Activated naive CD4-positive, alpha-beta T cell treated with anti-CD3 and anti-CD28 coated beads, Interleukin-2, amount 10 ng/mL, durations not matched to agents 7 days and 5 days (primary cell): ENCODE results near the gene INSRR.

Source experiments
- CTCF ChIA-PET: fragments of 350-600 bp; sonication (Branson Sonifier 250); formaldehyde crosslinking; loops from one replicate; lab custom pipeline; 2021; ENCODE audit warnings: antibody characterized with exemption; lab: Charles Lee
- DNase-seq: peaks from one replicate; pipeline ENCODE4 v3.0.0-alpha.2; 2020
- H3K27ac Mint-ChIP-seq: one replicate; pipeline ENCODE4 v1.8.0; 2021; ENCODE audit warnings: mild to moderate bottlenecking, moderate library complexity, mixed read lengths
- H3K27me3 Mint-ChIP-seq: one replicate; pipeline ENCODE4 v1.8.0; 2021; ENCODE audit warnings: mild to moderate bottlenecking, mixed read lengths
- H3K36me3 Mint-ChIP-seq: one replicate; pipeline ENCODE4 v1.8.0; 2021; ENCODE audit warnings: mixed read lengths
- H3K4me1 Mint-ChIP-seq: one replicate; pipeline ENCODE4 v1.8.0; 2021; ENCODE audit warnings: mixed read lengths
- H3K4me3 Mint-ChIP-seq: one replicate; pipeline ENCODE4 v1.8.0; 2021; ENCODE audit warnings: mild to moderate bottlenecking, moderate library complexity, mixed read lengths
- H3K9me3 Mint-ChIP-seq: one replicate; pipeline ENCODE4 v1.8.0; 2021; ENCODE audit warnings: mixed read lengths

Gene INSRR

GRCh38 chr1:156807627-156808026, 51.3 kb downstream of the INSRR start:
- peaks cover 57% of the 10 kb centered on the region for H3K4me1 Mint-ChIP-seq

DNA sequence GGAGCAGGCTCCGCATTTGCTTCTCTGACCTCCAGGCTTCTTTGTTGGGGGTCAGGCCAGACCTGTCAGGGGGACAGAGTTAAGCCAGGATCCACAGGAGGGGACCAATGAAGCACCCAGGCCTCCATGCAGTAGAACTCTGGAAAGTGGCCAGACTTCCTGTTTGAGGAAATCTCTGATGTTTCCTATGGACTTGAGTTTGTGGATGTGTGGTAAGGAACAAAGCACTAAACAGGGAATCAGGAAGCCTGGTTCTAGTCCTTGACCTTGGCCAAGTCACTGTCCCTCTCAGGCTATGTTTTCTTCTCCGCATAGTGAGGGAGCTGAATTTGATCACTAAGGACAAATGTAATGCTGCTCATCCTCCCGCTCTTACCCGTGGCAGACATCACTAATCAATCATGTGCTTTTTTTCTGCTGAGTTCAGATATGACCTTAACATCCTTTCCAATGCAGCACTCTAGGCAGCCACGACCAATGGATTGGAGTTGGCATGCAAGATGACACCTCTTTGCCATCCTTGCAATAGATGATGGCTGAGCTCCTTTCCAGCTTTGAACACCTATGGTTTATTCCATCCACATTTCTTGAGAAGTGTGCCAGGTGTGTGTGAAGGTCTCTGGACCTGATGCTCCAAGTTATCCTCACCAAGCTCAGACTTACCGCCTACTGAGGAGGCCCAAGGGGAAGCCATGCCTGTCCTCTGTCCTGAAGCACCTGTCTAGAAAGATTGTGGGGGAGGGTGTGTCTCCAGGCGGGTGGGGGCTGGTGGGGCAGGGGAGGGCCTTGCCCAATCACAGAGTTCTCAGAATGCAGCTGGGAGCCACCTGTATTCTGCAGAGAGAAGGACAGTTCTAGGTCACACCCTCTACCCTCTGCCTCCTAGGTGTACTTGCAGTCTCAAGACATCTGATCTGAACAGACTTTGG, 52.1 kb downstream of the INSRR start:
- Mint-ChIP-seq H3K27me3 (no peaks in the 10 kb centered on the region), H3K4me1 (peaks cover 49% of the 10 kb centered on the region), H3K27ac (no peak overlapping the region), H3K9me3 (no peaks in the 10 kb centered on the region), H3K4me3 (no peak overlapping the region), H3K36me3 (peaks cover 39% of the 10 kb centered on the region)
- CTCF ChIA-PET = interaction anchor here (1.0 to 7.0 kb wide), 7 partner anchors 10 to 83 kb away, joined by 4 to 47 read pairs (median 9); partner anchors contain the start of genes INSRR and NTRK1
- DNase-seq = no peak

More at GRCh38 chr1:156807627-156808026, 51.3 kb downstream of the INSRR start:
- Mint-ChIP-seq H3K27me3 (no peaks in the 10 kb centered on the region), H3K27ac (peak overlapping the region; percentile 86), H3K9me3 (no peaks in the 10 kb centered on the region), H3K36me3 (peaks cover 47% of the 10 kb centered on the region), H3K4me3 (peak overlapping the region; percentile 8)
- DNase-seq = peak; percentile 50
- CTCF ChIA-PET = interaction anchor here (0.8 to 7.0 kb wide), 9 partner anchors 11 to 118 kb away, joined by 3 to 47 read pairs (median 8); partner anchors contain the start of genes INSRR and NTRK1

DNA sequence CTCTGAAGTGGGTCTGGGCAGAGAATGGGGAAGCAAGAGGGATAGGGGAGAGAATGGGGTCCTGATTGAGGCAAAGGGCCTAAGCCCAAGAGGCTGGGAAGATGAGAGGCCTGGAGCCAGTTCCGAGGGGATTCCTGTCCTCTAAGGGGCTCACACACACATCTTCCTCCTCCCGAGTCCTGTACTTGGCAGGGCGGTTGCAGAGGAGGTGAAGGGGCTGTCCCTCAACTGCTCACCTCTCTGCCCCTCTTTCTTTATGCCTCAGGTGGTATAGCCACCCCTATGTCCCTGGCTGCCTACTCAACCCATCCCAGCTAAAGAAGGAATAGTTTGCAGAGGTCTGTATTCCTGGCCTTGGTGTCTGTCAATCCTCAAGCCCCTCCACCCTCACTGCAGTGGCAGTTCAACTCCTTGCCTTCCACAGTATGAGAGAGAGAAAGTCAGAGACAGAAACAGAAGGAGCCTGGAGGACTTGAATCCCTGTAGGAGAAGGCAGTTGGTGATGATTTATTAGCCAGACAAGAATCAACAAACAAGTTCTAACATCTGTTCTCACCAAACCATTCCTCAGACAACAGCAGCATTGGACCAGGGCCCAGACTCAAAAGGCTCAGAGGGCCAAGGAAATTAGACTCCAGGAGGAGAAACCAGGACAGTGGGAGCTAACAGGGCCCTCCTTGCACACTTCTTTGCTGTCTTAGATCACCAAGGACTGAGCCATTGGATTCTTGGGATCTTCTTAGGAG, 53.0 kb downstream of the INSRR start:
- Mint-ChIP-seq H3K27ac (peak overlapping the region; percentile 69), H3K36me3 (peaks cover 30% of the 10 kb centered on the region), H3K9me3 (no peaks in the 10 kb centered on the region), H3K4me3 (no peak overlapping the region), H3K27me3 (no peaks in the 10 kb centered on the region), H3K4me1 (peaks cover 48% of the 10 kb centered on the region)
- CTCF ChIA-PET = interaction anchor here (1.5 to 7.0 kb wide), 4 partner anchors 9 to 84 kb away, joined by 6 to 47 read pairs (median 22); partner anchors contain the start of gene NTRK1
- DNase-seq = no peak

DNA sequence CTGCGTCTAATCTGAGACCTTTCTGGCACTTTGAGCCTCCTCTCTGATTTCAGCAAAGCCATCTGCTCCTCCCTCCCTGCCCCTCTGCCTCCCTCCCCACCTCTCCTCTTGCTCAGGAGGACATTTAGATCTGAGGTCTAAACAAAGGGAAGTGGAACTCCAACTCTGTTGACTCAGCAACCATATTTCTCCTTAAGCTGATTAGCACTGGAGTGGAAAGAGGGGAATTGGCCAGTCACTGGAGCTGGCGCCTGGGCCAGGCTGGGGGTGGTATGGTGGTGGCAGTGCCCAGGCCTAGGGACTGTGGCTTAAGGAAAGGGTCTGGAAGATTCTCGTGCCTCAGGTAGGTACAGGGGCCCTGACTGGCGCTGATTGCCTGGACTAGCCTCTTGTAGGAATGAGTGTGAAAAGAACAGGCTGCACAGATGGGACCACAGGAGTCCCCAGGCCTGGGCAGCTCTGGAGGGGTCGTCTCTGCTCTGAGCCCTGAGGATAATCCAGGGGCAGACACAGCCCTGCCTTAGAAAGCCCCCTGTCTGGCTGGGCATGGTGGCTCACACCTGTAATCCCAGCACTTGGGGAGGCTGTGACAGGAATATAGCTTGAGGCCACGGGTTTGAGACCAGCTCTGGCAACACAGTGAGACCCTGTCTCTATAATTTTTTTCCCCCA, 54.2 kb downstream of the INSRR start:
- no peak overlapping the region for H3K4me3 Mint-ChIP-seq
- H3K4me1 Mint-ChIP-seq = peaks cover 40% of the 10 kb centered on the region
- no peaks in the 10 kb centered on the region for H3K9me3 Mint-ChIP-seq
- no peak for DNase-seq
- H3K27me3 Mint-ChIP-seq = no peaks in the 10 kb centered on the region
- CTCF ChIA-PET = interaction anchor here (0.8 to 10.5 kb wide), 5 partner anchors 8 to 85 kb away, joined by 5 to 150 read pairs (median 36); partner anchors contain the start of genes NTRK1 and PEAR1
- H3K27ac Mint-ChIP-seq = peak overlapping the region; percentile 40
- peaks cover 29% of the 10 kb centered on the region for H3K36me3 Mint-ChIP-seq

DNA sequence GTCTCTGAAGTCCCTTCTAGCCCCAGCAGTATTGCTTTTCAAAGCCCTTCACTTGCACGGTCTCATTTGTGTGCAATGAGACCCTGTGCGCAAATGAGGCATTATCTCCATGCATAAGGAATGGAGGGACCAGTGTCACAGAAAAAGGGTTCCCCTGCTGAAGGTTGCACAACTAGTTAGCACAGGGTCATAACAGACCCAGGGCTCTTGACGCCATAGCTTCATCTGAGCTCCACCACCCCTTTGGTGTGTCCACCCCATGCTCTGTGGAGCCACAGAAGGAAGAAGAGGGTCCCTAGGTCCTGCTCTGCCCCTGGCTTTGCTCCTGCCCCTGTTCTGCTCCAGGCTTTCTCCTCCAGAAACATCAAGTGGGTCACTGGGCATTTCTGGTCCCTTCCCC, 54.9 kb downstream of the INSRR start:
- Mint-ChIP-seq H3K9me3 (no peaks in the 10 kb centered on the region), H3K4me3 (no peak overlapping the region), H3K36me3 (peaks cover 30% of the 10 kb centered on the region), H3K4me1 (peaks cover 35% of the 10 kb centered on the region), H3K27ac (peak overlapping the region; percentile 40), H3K27me3 (no peaks in the 10 kb centered on the region)
- CTCF ChIA-PET = interaction anchor here (0.8 to 10.5 kb wide), 3 partner anchors 34 to 85 kb away, joined by 5 to 150 read pairs (median 47); partner anchors contain the start of gene PEAR1
- no peak for DNase-seq

- H3K4me1 Mint-ChIP-seq = peaks cover 27% of the 10 kb centered on the region
- peak overlapping the region; percentile 24 for H3K27ac Mint-ChIP-seq
- H3K9me3 Mint-ChIP-seq = no peaks in the 10 kb centered on the region
- CTCF ChIA-PET = interaction anchor here (0.9 to 10.6 kb wide), 8 partner anchors 11 to 124 kb away, joined by 3 to 240 read pairs (median 6); partner anchors contain the start of genes INSRR, NTRK1, PEAR1 and SH2D2A
- no peaks in the 10 kb centered on the region for H3K27me3 Mint-ChIP-seq
- peaks cover 28% of the 10 kb centered on the region for H3K36me3 Mint-ChIP-seq
- DNase-seq = no peak
- H3K4me3 Mint-ChIP-seq = no peak overlapping the region
Measured at GRCh38 chr1:156803086-156803851, 55.6 kb downstream of the INSRR start.

GRCh38 chr1:156802421-156802935, 56.4 kb downstream of the INSRR start:
- Mint-ChIP-seq H3K27ac (peak overlapping the region; percentile 24), H3K9me3 (no peaks in the 10 kb centered on the region), H3K27me3 (no peaks in the 10 kb centered on the region), H3K4me1 (peaks cover 19% of the 10 kb centered on the region), H3K36me3 (peaks cover 25% of the 10 kb centered on the region), H3K4me3 (no peak overlapping the region)
- no peak for DNase-seq
- CTCF ChIA-PET = interaction anchor here (0.9 to 10.6 kb wide), 8 partner anchors 11 to 125 kb away, joined by 3 to 240 read pairs (median 6); partner anchors contain the start of genes INSRR, NTRK1, PEAR1 and SH2D2A

DNA sequence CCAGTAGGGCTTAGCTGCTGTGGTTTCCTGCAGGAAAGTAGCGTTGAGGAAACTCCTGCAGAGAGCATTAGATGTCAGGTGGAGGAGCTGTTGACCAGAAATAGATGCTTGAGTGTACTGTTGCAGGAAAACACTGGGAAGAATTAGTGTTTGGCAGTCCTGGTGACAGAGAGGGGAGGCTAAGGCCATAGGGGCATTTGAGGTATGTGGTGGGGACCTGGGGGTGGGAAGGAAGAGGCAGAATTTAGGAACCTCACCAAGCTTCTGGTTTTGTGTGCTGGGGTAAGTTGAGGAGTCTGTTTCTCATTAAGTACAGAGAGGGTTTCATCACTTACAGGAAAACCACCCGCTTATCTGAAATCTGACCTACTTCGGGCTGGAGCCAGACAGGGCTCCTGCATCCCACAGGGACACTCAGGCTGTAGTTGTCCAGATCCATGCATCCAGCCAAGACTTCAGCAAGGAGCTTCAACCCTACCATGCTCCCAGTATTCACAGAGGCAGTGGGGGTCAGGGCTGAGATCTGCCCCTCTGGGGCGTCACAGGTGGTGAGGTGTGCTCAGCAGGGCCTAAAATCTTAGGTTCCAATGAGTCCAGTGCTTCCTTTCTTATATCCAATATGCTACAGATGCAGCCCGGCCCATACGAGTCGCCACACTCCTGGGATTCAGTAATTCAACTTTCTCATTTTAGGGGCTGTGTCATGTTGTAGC, 57.4 kb downstream of the INSRR start:
- Mint-ChIP-seq H3K36me3 (peaks cover 25% of the 10 kb centered on the region), H3K27me3 (no peaks in the 10 kb centered on the region), H3K4me1 (peaks cover 13% of the 10 kb centered on the region)

GRCh38 chr1:156797212-156797871, 61.6 kb downstream of the INSRR start:
- Mint-ChIP-seq H3K27ac (no peak overlapping the region), H3K36me3 (peaks cover 46% of the 10 kb centered on the region), H3K9me3 (no peaks in the 10 kb centered on the region), H3K4me1 (peaks cover 9% of the 10 kb centered on the region), H3K4me3 (no peak overlapping the region), H3K27me3 (no peaks in the 10 kb centered on the region)
- CTCF ChIA-PET = interaction anchor here (0.8 to 10.6 kb wide), 22 partner anchors 10 to 170 kb away, joined by 3 to 240 read pairs (median 4); partner anchors contain the start of genes INSRR, ISG20L2, METTL25B and NTRK1
- peak; percentile 79 for DNase-seq

More for the DNA sequence above, 57.4 kb downstream of the INSRR start:
- CTCF ChIA-PET = interaction anchor here (0.7 to 10.6 kb wide), 16 partner anchors 13 to 126 kb away, joined by 3 to 240 read pairs (median 5); partner anchors contain the start of genes INSRR, NTRK1 and PEAR1
- H3K4me3 Mint-ChIP-seq = no peak overlapping the region
- DNase-seq = no peak
- no peaks in the 10 kb centered on the region for H3K9me3 Mint-ChIP-seq
- H3K27ac Mint-ChIP-seq = peak overlapping the region; percentile 15

- Mint-ChIP-seq H3K27me3 (no peaks in the 10 kb centered on the region), H3K4me1 (peaks cover 7% of the 10 kb centered on the region), H3K27ac (peak overlapping the region; percentile 21), H3K36me3 (peaks cover 49% of the 10 kb centered on the region), H3K9me3 (no peaks in the 10 kb centered on the region), H3K4me3 (no peak overlapping the region)
- CTCF ChIA-PET = interaction anchor here (0.8 to 10.6 kb wide), 19 partner anchors 10 to 169 kb away, joined by 3 to 240 read pairs (median 4); partner anchors contain the start of genes INSRR, ISG20L2, METTL25B and NTRK1
- no peak for DNase-seq
Measured at GRCh38 chr1:156796340-156797097, 62.4 kb downstream of the INSRR start.

- H3K4me1 Mint-ChIP-seq = peaks cover 2% of the 10 kb centered on the region
- H3K4me3 Mint-ChIP-seq = no peak overlapping the region
- CTCF ChIA-PET = interaction anchor here (1.0 to 10.6 kb wide), 11 partner anchors 12 to 127 kb away, joined by 3 to 240 read pairs (median 7); partner anchors contain the start of genes INSRR, ISG20L2, METTL25B and NTRK1
- H3K27ac Mint-ChIP-seq = no peak overlapping the region
- H3K27me3 Mint-ChIP-seq = no peaks in the 10 kb centered on the region
- H3K36me3 Mint-ChIP-seq = peaks cover 54% of the 10 kb centered on the region
- DNase-seq = no peak
- H3K9me3 Mint-ChIP-seq = no peaks in the 10 kb centered on the region
Measured at GRCh38 chr1:156795787-156796186, 63.1 kb downstream of the INSRR start.
